NCI-H2196 treated with DMSO at 0.1 percent for 48 hours (cell line): ENCODE data around the gene SNCA.

Experiments used
- DNase-seq: peaks from one replicate; lab custom pipeline; 2025; ENCODE audit not compliant: unreplicated experiment; lab: John Stamatoyannopoulos, UW

Gene SNCA

GRCh38 chr4:89755220-89755619 is 81.7 kb downstream of the SNCA start:
- no peak for DNase-seq

GRCh38 chr4:89754531-89754930 is 82.4 kb downstream of the SNCA start:
- DNase-seq, result no peak

- no peak for DNase-seq
Observed at GRCh38 chr4:89753601-89754066, 83.3 kb downstream of the SNCA start.

- no peak for DNase-seq
Observed at GRCh38 chr4:89752932-89753598, 83.9 kb downstream of the SNCA start.

- no peak for DNase-seq
Observed at GRCh38 chr4:89751416-89751815, 85.5 kb downstream of the SNCA start.

- DNase-seq, result no peak
Observed at GRCh38 chr4:89746377-89746776, 90.6 kb downstream of the SNCA start.

GRCh38 chr4:89745708-89746107 is 91.3 kb downstream of the SNCA start:
- no peak for DNase-seq

- DNase-seq, result no peak
Observed at GRCh38 chr4:89744914-89745313, 92.0 kb downstream of the SNCA start.

- DNase-seq, result no peak
Observed at GRCh38 chr4:89741768-89742167, 95.2 kb downstream of the SNCA start.

GRCh38 chr4:89739311-89739988 is 97.5 kb downstream of the SNCA start:
- no peak for DNase-seq

- no peak for DNase-seq
Observed at GRCh38 chr4:89737888-89738287, 99.1 kb downstream of the SNCA start.

- no peak for DNase-seq
Observed at GRCh38 chr4:89733946-89734345, 103.0 kb downstream of the SNCA start.

GRCh38 chr4:89727238-89727637 is 109.7 kb downstream of the SNCA start:
- no peak for DNase-seq

- DNase-seq, result no peak
Observed at GRCh38 chr4:89725268-89725667, 111.7 kb downstream of the SNCA start.

- no peak for DNase-seq
Observed at GRCh38 chr4:89724716-89725115, 112.2 kb downstream of the SNCA start.

- DNase-seq, result no peak
Observed at GRCh38 chr4:89723096-89723495, 113.9 kb downstream of the SNCA start.

GRCh38 chr4:89722517-89722916 is 114.4 kb downstream of the SNCA start:
- DNase-seq, result no peak

GRCh38 chr4:89720981-89721380 is 116.0 kb downstream of the SNCA start:
- DNase-seq, result peak; percentile 3

GRCh38 chr4:89719536-89720090 is 117.3 kb downstream of the SNCA start:
- no peak for DNase-seq

GRCh38 chr4:89716893-89717292 is 120.1 kb downstream of the SNCA start:
- no peak for DNase-seq

GRCh38 chr4:89715631-89716030 is 121.3 kb downstream of the SNCA start:
- no peak for DNase-seq

- no peak for DNase-seq
Observed at GRCh38 chr4:89712827-89713226, 124.1 kb downstream of the SNCA start.
